Epithelial cell of prostate (primary cell): ENCODE measurements around the gene TRPV6.

Experiments
- DNase-seq: peaks from one replicate; pipeline ENCODE4 v3.0.0-alpha.2; 2011; ENCODE audit warnings: low read depth, low spot score
- H3K27ac ChIP-seq: fragments of 450-650 bp; 2 replicates; pipeline ENCODE4 v1.5.1; 2017; ENCODE audit warnings: mild to moderate bottlenecking

TRPV6 gene

GRCh38 chr7:142887282-142888015 is 1.9 kb upstream of the TRPV6 start:
- H3K27ac ChIP-seq: no peak overlapping the region
- no peak for DNase-seq

- no peak overlapping the region for H3K27ac ChIP-seq
Measured at GRCh38 chr7:142886866-142887265, 1.3 kb upstream of the TRPV6 start.

GRCh38 chr7:142884286-142884640 is 1.3 kb downstream of the TRPV6 start:
- no peak overlapping the region for H3K27ac ChIP-seq
- no peak for DNase-seq

More at GRCh38 chr7:142886866-142887265, 1.3 kb upstream of the TRPV6 start:
- DNase-seq: no peak

GRCh38 chr7:142883571-142884285 is 1.8 kb downstream of the TRPV6 start:
- no peak for DNase-seq
- no peak overlapping the region for H3K27ac ChIP-seq

GRCh38 chr7:142883145-142883544 is 2.4 kb downstream of the TRPV6 start:
- H3K27ac ChIP-seq: no peak overlapping the region
- no peak for DNase-seq

- DNase-seq: no peak
- H3K27ac ChIP-seq: no peak overlapping the region
Measured at GRCh38 chr7:142882338-142882678, 3.2 kb downstream of the TRPV6 start.

GRCh38 chr7:142881586-142882337 is 3.8 kb downstream of the TRPV6 start:
- no peak for DNase-seq
- no peak overlapping the region for H3K27ac ChIP-seq

- H3K27ac ChIP-seq: no peak overlapping the region
- no peak for DNase-seq
Measured at GRCh38 chr7:142880876-142881505, 4.6 kb downstream of the TRPV6 start.

- DNase-seq: no peak
- no peak overlapping the region for H3K27ac ChIP-seq
Measured at GRCh38 chr7:142879060-142879459, 6.5 kb downstream of the TRPV6 start.

- no peak for DNase-seq
- no peak overlapping the region for H3K27ac ChIP-seq
Measured at GRCh38 chr7:142878315-142878714, 7.2 kb downstream of the TRPV6 start.

GRCh38 chr7:142876991-142877910 is 8.3 kb downstream of the TRPV6 start:
- no peak for DNase-seq
- H3K27ac ChIP-seq: no peak overlapping the region

GRCh38 chr7:142876236-142876960 is 9.1 kb downstream of the TRPV6 start:
- DNase-seq: no peak
- no peak overlapping the region for H3K27ac ChIP-seq

GRCh38 chr7:142875456-142875855 is 10.1 kb downstream of the TRPV6 start:
- DNase-seq: no peak
- H3K27ac ChIP-seq: no peak overlapping the region

- no peak for DNase-seq
- no peak overlapping the region for H3K27ac ChIP-seq
Measured at GRCh38 chr7:142874837-142875236, 10.7 kb downstream of the TRPV6 start.

- no peak for DNase-seq
- no peak overlapping the region for H3K27ac ChIP-seq
Measured at GRCh38 chr7:142874409-142874808, 11.1 kb downstream of the TRPV6 start.

GRCh38 chr7:142873871-142874270 is 11.7 kb downstream of the TRPV6 start:
- no peak overlapping the region for H3K27ac ChIP-seq
- DNase-seq: no peak

- no peak overlapping the region for H3K27ac ChIP-seq
- no peak for DNase-seq
Measured at GRCh38 chr7:142873281-142873784, 12.2 kb downstream of the TRPV6 start.

GRCh38 chr7:142872106-142872675 is 13.4 kb downstream of the TRPV6 start:
- no peak for DNase-seq

More at GRCh38 chr7:142872106-142872675, 13.4 kb downstream of the TRPV6 start:
- no peak overlapping the region for H3K27ac ChIP-seq
